ENCODE measurements around the gene ARIH1. TPM values are rescaled to one million over a fixed set of nuclear protein-coding genes. Genes with fewer than 3 reads are reported as not detected.

Gene ARIH1
- total RNA-seq, 1 experiment from 2014 or later = 187 TPM

GRCh38 chr15:72463702-72464101 is 10.4 kb upstream of the ARIH1 start:
- POLR2A ChIA-PET (ENCODE audit: low non-redundant PET) = no interaction called here
- H3K9me3 ChIP-seq (ENCODE audit: low read depth, low read length, poor library complexity, severe bottlenecking) = no peaks in the 10 kb centered on the region

GRCh38 chr15:72464251-72464650 is 9.9 kb upstream of the ARIH1 start:
- Histone ChIP-seq H3K36me3 (ENCODE audit: insufficient read depth, low read length, poor library complexity, severe bottlenecking) (no peaks in the 10 kb centered on the region), H3K27ac (ENCODE audit: low read depth, low read length, poor library complexity, severe bottlenecking) (no peak overlapping the region), H3K4me3 (ENCODE audit: low read depth, low read length, poor library complexity, severe bottlenecking) (no peak overlapping the region), H3K27me3 (replicated peaks; ENCODE audit: insufficient read depth, low read depth, low read length, poor library complexity) (no peaks in the 10 kb centered on the region), H3K9me3 (ENCODE audit: low read depth, low read length, poor library complexity, severe bottlenecking) (no peaks in the 10 kb centered on the region), H3K4me1 (ENCODE audit: insufficient read depth, low read length, poor library complexity, severe bottlenecking) (no peaks in the 10 kb centered on the region)
- intact Hi-C loops (cut with micrococcal nuclease; ENCODE audit: unreplicated experiment) = no loop called here
- BruUV-seq (replicated peaks) = no TSS peak
- TF ChIP-seq EZH2 (IDR thresholded peaks at IDR 0.05; ENCODE audit: borderline replicate concordance, low read depth, low read length, poor library complexity, severe bottlenecking) (no peak), CTCF (conservative IDR thresholded peaks at IDR 0.05; ENCODE audit: low read depth, low read length) (no peak)
- CTCF ChIA-PET = no interaction called here
- DNase-seq (ENCODE audit: low spot score) = no peak
- POLR2A ChIA-PET (ENCODE audit: low non-redundant PET) = interaction anchor here (0.7 kb wide), 1 partner anchor 59 kb away, joined by 3 read pairs; no protein-coding TSS in a partner anchor

More at GRCh38 chr15:72463702-72464101, 10.4 kb upstream of the ARIH1 start:
- BruUV-seq (replicated peaks) = no TSS peak
- no peaks in the 10 kb centered on the region for H3K4me1 ChIP-seq (ENCODE audit: insufficient read depth, low read length, poor library complexity, severe bottlenecking)
- H3K27ac ChIP-seq (ENCODE audit: low read depth, low read length, poor library complexity, severe bottlenecking) = no peak overlapping the region
- H3K36me3 ChIP-seq (ENCODE audit: insufficient read depth, low read length, poor library complexity, severe bottlenecking) = no peaks in the 10 kb centered on the region
- H3K27me3 ChIP-seq (replicated peaks; ENCODE audit: insufficient read depth, low read depth, low read length, poor library complexity) = no peaks in the 10 kb centered on the region
- intact Hi-C loops (cut with micrococcal nuclease; ENCODE audit: unreplicated experiment) = no loop called here
- TF ChIP-seq CTCF (conservative IDR thresholded peaks at IDR 0.05; ENCODE audit: low read depth, low read length) (no peak), EZH2 (IDR thresholded peaks at IDR 0.05; ENCODE audit: borderline replicate concordance, low read depth, low read length, poor library complexity, severe bottlenecking) (no peak)
- no peak for DNase-seq (ENCODE audit: low spot score)
- CTCF ChIA-PET = no interaction called here
- no peak overlapping the region for H3K4me3 ChIP-seq (ENCODE audit: low read depth, low read length, poor library complexity, severe bottlenecking)

- H3K9me3 ChIP-seq (ENCODE audit: low read depth, low read length, poor library complexity, severe bottlenecking) = no peaks in the 10 kb centered on the region
- intact Hi-C loops (cut with micrococcal nuclease; ENCODE audit: unreplicated experiment) = no loop called here
- no TSS peak for BruUV-seq (replicated peaks)
- TF ChIP-seq EZH2 (IDR thresholded peaks at IDR 0.05; ENCODE audit: borderline replicate concordance, low read depth, low read length, poor library complexity, severe bottlenecking) (no peak), CTCF (conservative IDR thresholded peaks at IDR 0.05; ENCODE audit: low read depth, low read length) (no peak)
- no peaks in the 10 kb centered on the region for H3K27me3 ChIP-seq (replicated peaks; ENCODE audit: insufficient read depth, low read depth, low read length, poor library complexity)
- no peaks in the 10 kb centered on the region for H3K36me3 ChIP-seq (ENCODE audit: insufficient read depth, low read length, poor library complexity, severe bottlenecking)
- ChIA-PET POLR2A (ENCODE audit: low non-redundant PET) (no interaction called here), CTCF (no interaction called here)
- H3K4me3 ChIP-seq (ENCODE audit: low read depth, low read length, poor library complexity, severe bottlenecking) = no peak overlapping the region
- no peak for DNase-seq (ENCODE audit: low spot score)
- H3K4me1 ChIP-seq (ENCODE audit: insufficient read depth, low read length, poor library complexity, severe bottlenecking) = peaks cover 5% of the 10 kb centered on the region
- no peak overlapping the region for H3K27ac ChIP-seq (ENCODE audit: low read depth, low read length, poor library complexity, severe bottlenecking)
These were observed 6.0 kb upstream of the ARIH1 start for GRCh38 chr15:72468103-72468502.

Measured in A673 (cell line).